ENCODE results near the gene ZNF710.

Gene ZNF710

GRCh38 chr15:90018216-90018831, 17.2 kb downstream of the ZNF710 start:
- DNase-seq (ENCODE audit: low spot score) = no peak

GRCh38 chr15:90019611-90020010, 18.5 kb downstream of the ZNF710 start:
- no peak for DNase-seq (ENCODE audit: low spot score)

- DNase-seq (ENCODE audit: low spot score) = no peak
These were observed 19.1 kb downstream of the ZNF710 start for GRCh38 chr15:90020021-90020735.

GRCh38 chr15:90020936-90021507, 19.9 kb downstream of the ZNF710 start:
- no peak for DNase-seq (ENCODE audit: low spot score)

GRCh38 chr15:90022345-90022744, 21.2 kb downstream of the ZNF710 start:
- DNase-seq (ENCODE audit: low spot score) = no peak

GRCh38 chr15:90022905-90023700, 22.0 kb downstream of the ZNF710 start:
- DNase-seq (ENCODE audit: low spot score) = no peak

GRCh38 chr15:90024406-90024805, 23.3 kb downstream of the ZNF710 start:
- DNase-seq (ENCODE audit: low spot score) = no peak

- DNase-seq (ENCODE audit: low spot score) = no peak
These were observed 24.4 kb downstream of the ZNF710 start for GRCh38 chr15:90025489-90026033.

GRCh38 chr15:90028376-90028944, 27.3 kb downstream of the ZNF710 start:
- DNase-seq (ENCODE audit: low spot score) = no peak

GRCh38 chr15:90029024-90029423, 27.9 kb downstream of the ZNF710 start:
- DNase-seq (ENCODE audit: low spot score) = no peak

GRCh38 chr15:90030376-90030775, 29.3 kb downstream of the ZNF710 start:
- no peak for DNase-seq (ENCODE audit: low spot score)

GRCh38 chr15:90031231-90031791, 30.2 kb downstream of the ZNF710 start:
- DNase-seq (ENCODE audit: low spot score) = peak; percentile 73

GRCh38 chr15:90033006-90033405, 31.9 kb downstream of the ZNF710 start:
- no peak for DNase-seq (ENCODE audit: low spot score)

- no peak for DNase-seq (ENCODE audit: low spot score)
These were observed 32.3 kb downstream of the ZNF710 start for GRCh38 chr15:90033448-90033847.

GRCh38 chr15:90035095-90035839, 34.1 kb downstream of the ZNF710 start:
- no peak for DNase-seq (ENCODE audit: low spot score)

GRCh38 chr15:90035840-90036230, 34.7 kb downstream of the ZNF710 start:
- DNase-seq (ENCODE audit: low spot score) = no peak

- no peak for DNase-seq (ENCODE audit: low spot score)
These were observed 35.2 kb downstream of the ZNF710 start for GRCh38 chr15:90036343-90036742.

- DNase-seq (ENCODE audit: low spot score) = no peak
These were observed 35.8 kb downstream of the ZNF710 start for GRCh38 chr15:90036806-90037510.

GRCh38 chr15:90037511-90037860, 36.4 kb downstream of the ZNF710 start:
- no peak for DNase-seq (ENCODE audit: low spot score)

- no peak for DNase-seq (ENCODE audit: low spot score)
These were observed 37.0 kb downstream of the ZNF710 start for GRCh38 chr15:90037961-90038631.
